Measurements from ENCODE around the gene ZBTB47.

- TF ChIP-seq CTCF (IDR thresholded peaks at IDR 0.05) (no peak), EZH2 (IDR thresholded peaks at IDR 0.05) (no peak)
Measured at GRCh38 chr3:42675909-42676308, 22.4 kb downstream of the ZBTB47 start.

Data from neural progenitor cell (in vitro differentiated cells).